Astrocyte (in vitro differentiated cells and primary cell): Measurements from ENCODE around the gene PARD3B. TPM values are rescaled to one million over a fixed set of nuclear protein-coding genes. Genes with fewer than 3 reads are reported as not detected.
A peak's percentile ranks its signal among the peaks of the same experiment; 100 is the strongest.

ENCODE experiments used
- DNase-seq: peaks from one replicate; pipeline ENCODE4 v3.0.0-alpha.2; 2010; ENCODE audit warnings: low read depth
- FAIRE-seq: peaks from 2 replicates; lab custom pipeline; 2011; peaks lifted over from hg19 to GRCh38; lab: Jason Lieb, UNC
- H2AFZ ChIP-seq: 2 replicates; pipeline ENCODE4 v1.6.0; 2012; ENCODE audit warnings: low read depth, low read length, inconsistent platforms
- H3K27ac ChIP-seq: 2 replicates; pipeline ENCODE4 v1.5.1; 2011; ENCODE audit warnings: low read depth, low read length, inconsistent platforms
- H3K27me3 ChIP-seq: 2 replicates; pipeline ENCODE4 v1.6.0; 2011; ENCODE audit warnings: low read length, inconsistent platforms; ENCODE audit not compliant: insufficient read depth
- H3K36me3 ChIP-seq: 2 replicates; pipeline ENCODE4 v1.5.1; 2011; ENCODE audit warnings: low read length, inconsistent platforms; ENCODE audit not compliant: insufficient read depth
- H3K4me1 ChIP-seq: 2 replicates; pipeline ENCODE4 v1.5.1; 2011; ENCODE audit warnings: low read length, inconsistent platforms; ENCODE audit not compliant: insufficient read depth
- H3K4me2 ChIP-seq: 2 replicates; pipeline ENCODE4 v1.6.0; 2012; ENCODE audit warnings: low read length, inconsistent platforms
- H3K4me3 ChIP-seq: 2 replicates; pipeline ENCODE4 v1.5.1; 2011; ENCODE audit warnings: low read depth, mild to moderate bottlenecking, low read length, inconsistent platforms; ENCODE audit not compliant: insufficient read depth
- H3K79me2 ChIP-seq: 2 replicates; pipeline ENCODE4 v1.6.0; 2012; ENCODE audit warnings: mild to moderate bottlenecking, low read length, inconsistent platforms; ENCODE audit not compliant: insufficient read depth
- H3K9ac ChIP-seq: 2 replicates; pipeline ENCODE4 v1.6.0; 2012; ENCODE audit warnings: mild to moderate bottlenecking, low read length, inconsistent platforms
- H3K9me3 ChIP-seq: 2 replicates; pipeline ENCODE4 v1.5.1; 2012; ENCODE audit warnings: low read depth, mild to moderate bottlenecking, low read length, inconsistent platforms; ENCODE audit not compliant: insufficient read depth
- H4K20me1 ChIP-seq: 2 replicates; pipeline ENCODE4 v1.6.0; 2012; ENCODE audit warnings: low read length, inconsistent platforms; ENCODE audit not compliant: insufficient read depth
- H3K27ac Mint-ChIP-seq: one replicate; pipeline ENCODE4 v1.8.0; 2021; ENCODE audit warnings: mild to moderate bottlenecking, mixed read lengths; ENCODE audit not compliant: unreplicated experiment
- H3K27me3 Mint-ChIP-seq: one replicate; pipeline ENCODE4 v1.8.0; 2021; ENCODE audit warnings: low read depth, mixed read lengths; ENCODE audit not compliant: unreplicated experiment
- H3K36me3 Mint-ChIP-seq: one replicate; pipeline ENCODE4 v1.8.0; 2021; ENCODE audit warnings: low read depth, mixed read lengths; ENCODE audit not compliant: unreplicated experiment
- H3K4me1 Mint-ChIP-seq: one replicate; pipeline ENCODE4 v1.8.0; 2021; ENCODE audit warnings: low read depth, mixed read lengths; ENCODE audit not compliant: unreplicated experiment
- H3K4me3 Mint-ChIP-seq: one replicate; pipeline ENCODE4 v1.8.0; 2021; ENCODE audit warnings: mild to moderate bottlenecking, moderate library complexity, mixed read lengths; ENCODE audit not compliant: unreplicated experiment
- H3K9me3 Mint-ChIP-seq: one replicate; pipeline ENCODE4 v1.8.0; 2021; ENCODE audit warnings: mild to moderate bottlenecking, mixed read lengths; ENCODE audit not compliant: unreplicated experiment
- EZH2 ChIP-seq: IDR thresholded peaks from 2 replicates; pipeline ENCODE4 v1.6.1; 2012; ENCODE audit warnings: mild to moderate bottlenecking, low read length, inconsistent platforms; ENCODE audit not compliant: insufficient read depth
- total RNA-seq: library from RNA; stranded (reverse); gene quantifications from 2 replicates; pipeline ENCODE4 v1.2.1, GENCODE V29; 2021
- TF ChIP-seq, protein P1 (sequence below): IDR thresholded peaks from 2 replicates; pipeline ENCODE4 v1.5.1; 2011; ENCODE audit warnings: low read depth, mild to moderate bottlenecking, inconsistent platforms, low read length, moderate library complexity; ENCODE audit not compliant: insufficient read depth

PARD3B gene
- total RNA-seq, 1 donor from 2014 or later = 6.5 TPM

DNA sequence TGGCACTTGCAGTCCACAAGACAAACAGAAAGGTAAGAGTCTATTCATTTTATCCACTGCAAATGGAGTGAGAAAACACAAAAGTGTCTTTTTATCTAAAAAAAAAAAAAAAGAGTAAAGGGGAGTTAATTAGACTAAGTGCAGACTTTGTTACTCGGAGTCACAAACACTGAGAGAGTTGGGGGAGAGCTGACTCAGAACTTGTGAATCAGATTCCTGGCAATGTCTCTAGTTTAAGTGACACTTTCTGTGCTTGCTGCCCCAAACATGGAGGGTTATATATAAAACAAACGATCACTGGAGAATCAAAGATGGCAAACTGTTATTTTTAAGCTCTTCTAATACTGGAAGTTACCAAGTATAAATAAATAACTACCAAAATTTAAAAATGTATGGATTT, 631.3 kb downstream of the PARD3B start:
- Histone ChIP-seq H3K9me3 (no peaks in the 10 kb centered on the region), H3K4me2 (no peak overlapping the region), H3K4me1 (no peaks in the 10 kb centered on the region), H3K79me2 (no peaks in the 10 kb centered on the region), H4K20me1 (no peaks in the 10 kb centered on the region), H3K27ac (no peak overlapping the region), H2AFZ (no peak overlapping the region), H3K36me3 (no peaks in the 10 kb centered on the region), H3K9ac (no peak overlapping the region), H3K4me3 (no peak overlapping the region), H3K27me3 (no peaks in the 10 kb centered on the region)
- Mint-ChIP-seq H3K36me3 (no peaks in the 10 kb centered on the region), H3K9me3 (no peaks in the 10 kb centered on the region), H3K4me3 (no peak overlapping the region), H3K27me3 (no peaks in the 10 kb centered on the region), H3K27ac (no peak overlapping the region), H3K4me1 (peaks cover 5% of the 10 kb centered on the region)
- FAIRE-seq = no peak
- peak; percentile 27 for DNase-seq
- TF ChIP-seq, protein P1, sequence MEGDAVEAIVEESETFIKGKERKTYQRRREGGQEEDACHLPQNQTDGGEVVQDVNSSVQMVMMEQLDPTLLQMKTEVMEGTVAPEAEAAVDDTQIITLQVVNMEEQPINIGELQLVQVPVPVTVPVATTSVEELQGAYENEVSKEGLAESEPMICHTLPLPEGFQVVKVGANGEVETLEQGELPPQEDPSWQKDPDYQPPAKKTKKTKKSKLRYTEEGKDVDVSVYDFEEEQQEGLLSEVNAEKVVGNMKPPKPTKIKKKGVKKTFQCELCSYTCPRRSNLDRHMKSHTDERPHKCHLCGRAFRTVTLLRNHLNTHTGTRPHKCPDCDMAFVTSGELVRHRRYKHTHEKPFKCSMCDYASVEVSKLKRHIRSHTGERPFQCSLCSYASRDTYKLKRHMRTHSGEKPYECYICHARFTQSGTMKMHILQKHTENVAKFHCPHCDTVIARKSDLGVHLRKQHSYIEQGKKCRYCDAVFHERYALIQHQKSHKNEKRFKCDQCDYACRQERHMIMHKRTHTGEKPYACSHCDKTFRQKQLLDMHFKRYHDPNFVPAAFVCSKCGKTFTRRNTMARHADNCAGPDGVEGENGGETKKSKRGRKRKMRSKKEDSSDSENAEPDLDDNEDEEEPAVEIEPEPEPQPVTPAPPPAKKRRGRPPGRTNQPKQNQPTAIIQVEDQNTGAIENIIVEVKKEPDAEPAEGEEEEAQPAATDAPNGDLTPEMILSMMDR = no peak
- no peak for TF ChIP-seq EZH2

DNA sequence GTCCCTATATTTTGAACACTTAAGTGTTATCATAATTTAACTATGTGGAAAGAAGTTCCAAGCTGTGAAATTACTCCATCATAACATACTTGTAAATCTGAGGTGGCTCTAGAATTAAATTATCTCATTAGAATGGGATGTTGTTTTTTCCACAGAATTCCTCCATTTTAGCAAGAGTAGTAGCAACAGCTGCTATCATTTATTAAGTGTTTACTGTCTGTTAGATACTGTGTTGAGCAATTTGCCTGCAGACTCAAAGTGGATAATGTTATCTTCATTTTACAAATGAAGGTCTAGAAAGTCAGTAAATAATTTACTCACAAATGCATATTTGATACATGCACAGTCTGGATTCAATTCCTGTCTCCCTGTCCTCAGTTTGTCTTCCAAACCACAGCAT, 632.3 kb downstream of the PARD3B start:
- Mint-ChIP-seq H3K9me3 (no peaks in the 10 kb centered on the region), H3K4me1 (peaks cover 5% of the 10 kb centered on the region), H3K4me3 (no peak overlapping the region), H3K27me3 (no peaks in the 10 kb centered on the region), H3K36me3 (no peaks in the 10 kb centered on the region), H3K27ac (no peak overlapping the region)
- Histone ChIP-seq H3K27me3 (no peaks in the 10 kb centered on the region), H4K20me1 (no peaks in the 10 kb centered on the region), H3K4me3 (no peak overlapping the region), H3K36me3 (no peaks in the 10 kb centered on the region), H3K9me3 (no peaks in the 10 kb centered on the region), H3K79me2 (no peaks in the 10 kb centered on the region), H3K4me1 (no peaks in the 10 kb centered on the region), H3K9ac (no peak overlapping the region), H2AFZ (no peak overlapping the region), H3K27ac (no peak overlapping the region), H3K4me2 (no peak overlapping the region)
- no peak for TF ChIP-seq EZH2
- TF ChIP-seq, protein P1 = no peak
- DNase-seq (no peak), FAIRE-seq (peak; percentile 45)

DNA sequence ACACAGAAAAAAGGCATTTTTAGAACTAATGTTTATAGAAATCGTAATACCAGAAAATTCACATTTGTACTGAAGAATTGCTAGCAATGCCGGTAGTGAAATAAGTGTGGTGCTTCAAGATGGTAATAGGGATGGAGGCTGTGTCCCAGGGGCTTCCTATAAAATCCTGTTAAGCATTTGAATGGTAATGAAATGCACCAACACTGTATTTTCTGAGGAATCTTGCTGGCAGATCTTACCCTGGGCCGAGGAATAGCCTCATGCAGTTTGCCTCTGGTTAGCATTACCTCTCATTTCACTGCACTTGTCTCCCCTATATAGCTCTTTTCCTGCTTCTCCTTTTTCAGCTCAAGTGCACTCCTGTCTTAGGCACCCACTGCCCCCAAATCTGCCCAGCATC, 635.5 kb downstream of the PARD3B start:
- H3K4me3 ChIP-seq = no peak overlapping the region
- H3K4me1 Mint-ChIP-seq = peaks cover 5% of the 10 kb centered on the region
- no peak overlapping the region for H3K4me3 Mint-ChIP-seq
- H4K20me1 ChIP-seq = no peaks in the 10 kb centered on the region
- H3K36me3 Mint-ChIP-seq = no peaks in the 10 kb centered on the region
- no peaks in the 10 kb centered on the region for H3K4me1 ChIP-seq
- no peak overlapping the region for H3K27ac Mint-ChIP-seq
- H3K9me3 Mint-ChIP-seq = no peaks in the 10 kb centered on the region
- H3K79me2 ChIP-seq = no peaks in the 10 kb centered on the region
- H3K36me3 ChIP-seq = no peaks in the 10 kb centered on the region
- H3K4me2 ChIP-seq = no peak overlapping the region
- no peaks in the 10 kb centered on the region for H3K27me3 ChIP-seq
- FAIRE-seq (no peak), DNase-seq (no peak)
- no peaks in the 10 kb centered on the region for H3K27me3 Mint-ChIP-seq
- H3K27ac ChIP-seq = no peak overlapping the region
- H3K9me3 ChIP-seq = no peaks in the 10 kb centered on the region
- H3K9ac ChIP-seq = no peak overlapping the region
- no peak overlapping the region for H2AFZ ChIP-seq
- no peak for TF ChIP-seq EZH2
- TF ChIP-seq, protein P1 = no peak
